BJ (cell line): ENCODE results near the gene KLRC2. TPM values are rescaled to one million over a fixed set of nuclear protein-coding genes. Genes with fewer than 3 reads are reported as not detected.
"Not testable (repeated sequence)": the region's sequence is repeated elsewhere in the genome, so short reads cannot be mapped to it uniquely, and the experiment has no call there.

Source experiments
- CTCF ChIA-PET: fragments of 350-600 bp; formaldehyde crosslinking; extraction: SDS; loops from one replicate; lab custom pipeline; 2021; ENCODE audit warnings: antibody characterized with exemption, inconsistent platforms; lab: Yijun Ruan, JAX
- POLR2A ChIA-PET: fragments of 300-600 bp; sonication (Branson Sonifier 250); formaldehyde crosslinking; extraction: SDS; loops from one replicate; lab custom pipeline; 2021; ENCODE audit warnings: antibody characterized with exemption; lab: Charles Lee
- DNase-seq: peaks from one replicate; pipeline ENCODE4 v3.0.0-alpha.2; 2011; ENCODE audit warnings: low read depth
- H3K27me3 ChIP-seq: 2 replicates; pipeline ENCODE4 v1.6.0; 2011; ENCODE audit warnings: low read length; ENCODE audit not compliant: control insufficient read depth, insufficient read depth
- H3K36me3 ChIP-seq: 2 replicates; pipeline ENCODE4 v1.5.1; 2011; ENCODE audit warnings: low read length; ENCODE audit not compliant: control insufficient read depth, insufficient read depth
- H3K4me3 ChIP-seq: 2 replicates; pipeline ENCODE4 v1.5.1; 2011; ENCODE audit warnings: low read depth, mild to moderate bottlenecking, control low read depth, low read length
- CTCF ChIP-seq: IDR thresholded peaks from 2 replicates; pipeline ENCODE4 v1.5.1; 2011; ENCODE audit warnings: low read depth, mild to moderate bottlenecking, control low read depth, inconsistent platforms, low read length, moderate library complexity; ENCODE audit not compliant: insufficient read depth
- polyA plus RNA-seq: library from polyadenylated mRNA; depleted of rRNA; stranded (reverse); fragments of >200 nt; gene quantifications from 2 replicates; pipeline ENCODE4 v1.2.3, GENCODE V29; 2011

Gene KLRC2
- polyA plus RNA-seq, 1 experiment: not detected

DNA sequence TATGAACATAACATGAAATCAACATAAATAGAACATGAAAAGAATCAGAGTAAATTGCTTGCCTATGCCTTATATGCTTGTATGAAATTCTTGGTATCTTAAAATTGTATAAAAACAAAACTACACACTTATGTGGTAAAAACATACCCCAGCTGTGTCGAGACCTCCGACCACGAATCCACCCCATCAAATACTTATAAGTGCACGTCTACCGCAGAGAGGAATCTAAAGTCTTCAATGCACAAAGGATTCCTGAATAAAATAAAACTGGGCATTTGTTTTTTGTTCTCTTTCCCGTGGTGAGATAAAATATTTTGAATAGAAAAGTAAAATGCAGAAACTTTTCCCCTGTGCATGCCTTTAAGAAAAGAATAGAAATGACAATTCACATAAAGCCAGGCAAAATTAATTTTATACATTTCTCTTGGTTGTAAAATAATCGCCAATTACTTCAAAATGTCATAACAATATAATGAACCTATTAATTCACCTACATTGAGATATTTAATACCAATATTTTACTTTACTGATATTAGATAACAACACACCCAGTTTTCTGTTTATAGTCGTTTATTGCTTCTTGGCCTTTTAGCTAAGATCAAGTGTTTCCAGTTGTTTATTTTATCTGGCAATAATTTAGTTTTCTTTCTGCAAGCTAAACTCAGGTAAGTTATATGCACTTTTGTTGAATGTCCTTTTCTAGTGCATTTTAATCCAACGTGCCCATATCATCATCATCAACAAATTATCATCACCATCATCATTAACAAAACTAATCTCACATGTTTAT lies 47.0 kb downstream of the KLRC2 start:
- DNase-seq: no peak
- Histone ChIP-seq H3K36me3 (no peaks in the 10 kb centered on the region), H3K27me3 (no peaks in the 10 kb centered on the region), H3K4me3 (no peak overlapping the region)
- no peak for TF ChIP-seq CTCF
- POLR2A ChIA-PET: no interaction called here
- CTCF ChIA-PET: interaction anchor here (0.6 kb wide), 1 partner anchor 22 kb away, joined by 3 read pairs; no protein-coding TSS in a partner anchor

DNA sequence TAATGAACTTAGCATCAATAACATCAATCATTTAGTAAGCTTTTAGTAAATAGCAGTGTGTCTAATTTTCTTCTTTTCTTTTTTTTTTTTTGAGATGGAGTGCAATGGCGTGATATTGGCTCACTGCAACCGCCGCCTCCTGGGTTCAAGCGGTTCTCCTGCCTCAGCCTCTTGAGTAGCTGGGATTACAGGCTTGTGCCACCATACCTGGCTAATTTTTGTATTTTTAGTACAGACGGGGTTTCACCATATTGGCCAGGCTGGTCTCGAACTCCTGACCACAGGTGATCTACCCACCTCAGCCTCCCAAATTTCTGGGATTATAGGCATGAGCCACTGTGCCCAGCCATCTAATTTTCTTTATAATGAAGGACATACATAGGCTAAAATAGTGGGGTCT lies 48.3 kb downstream of the KLRC2 start:
- CTCF ChIA-PET: not testable (repeated sequence)

GRCh38 chr12:10386857-10387256 lies 49.0 kb downstream of the KLRC2 start:
- no peak for DNase-seq
- no peak for TF ChIP-seq CTCF
- ChIA-PET CTCF (no interaction called here), POLR2A (interaction anchor here (0.6 kb wide), 1 partner anchor 22 kb away, joined by 3 read pairs; no protein-coding TSS in a partner anchor)
- H3K4me3 ChIP-seq: no peak overlapping the region
- no peaks in the 10 kb centered on the region for H3K36me3 ChIP-seq
- H3K27me3 ChIP-seq: no peaks in the 10 kb centered on the region

More for the DNA sequence above, 48.3 kb downstream of the KLRC2 start:
- H3K36me3 ChIP-seq, DNase-seq, H3K4me3 ChIP-seq, POLR2A ChIA-PET, H3K27me3 ChIP-seq: not testable (repeated sequence)

DNA sequence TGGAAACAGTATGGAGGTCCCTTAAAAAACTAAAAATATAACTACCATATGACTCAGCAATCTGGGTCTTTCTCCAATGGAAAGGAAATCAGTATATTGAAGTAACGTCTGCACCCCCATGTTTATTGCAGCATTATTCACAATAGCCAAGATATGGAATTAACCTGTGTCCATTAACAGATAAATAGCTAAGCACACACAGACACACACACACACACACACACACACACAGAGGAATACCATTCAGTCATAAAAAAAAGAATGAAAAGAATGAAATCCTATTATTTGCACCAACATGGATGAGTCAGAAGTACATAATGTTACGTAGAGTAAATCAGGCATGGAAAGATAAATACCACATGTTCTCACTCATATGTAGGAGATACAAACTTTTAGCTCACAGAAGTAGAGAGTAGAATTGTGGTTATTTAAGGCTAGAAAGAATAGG lies 50.6 kb downstream of the KLRC2 start:
- ChIA-PET POLR2A (no interaction called here), CTCF (no interaction called here)
- Histone ChIP-seq H3K27me3 (no peaks in the 10 kb centered on the region), H3K4me3 (no peak overlapping the region), H3K36me3 (no peaks in the 10 kb centered on the region)
- no peak for TF ChIP-seq CTCF
- DNase-seq: peak; percentile 69

- H3K27me3 ChIP-seq: no peaks in the 10 kb centered on the region
- ChIA-PET CTCF (no interaction called here), POLR2A (no interaction called here)
- H3K4me3 ChIP-seq: no peak overlapping the region
- no peak for TF ChIP-seq CTCF
- H3K36me3 ChIP-seq: no peaks in the 10 kb centered on the region
- no peak for DNase-seq
These were observed 51.6 kb downstream of the KLRC2 start for GRCh38 chr12:10384191-10384590.
